Type B pancreatic cell (in vitro differentiated cells): ENCODE measurements around the gene FGB. TPM values are rescaled to one million over a fixed set of nuclear protein-coding genes. Genes with fewer than 3 reads are reported as not detected.

Experiments used
- DNase-seq: peaks from one replicate; pipeline ENCODE4 v3.0.0; 2021; ENCODE audit warnings: mixed read lengths; ENCODE audit not compliant: unreplicated experiment; ENCODE audit errors: extremely low spot score
- H3K27ac Mint-ChIP-seq: 2 replicates; pipeline ENCODE4 v1.8.0; 2021; ENCODE audit warnings: mild to moderate bottlenecking, mixed read lengths
- H3K27me3 Mint-ChIP-seq: 2 replicates; pipeline ENCODE4 v1.8.0; 2021; ENCODE audit warnings: mixed read lengths
- H3K36me3 Mint-ChIP-seq: 2 replicates; pipeline ENCODE4 v1.8.0; 2021; ENCODE audit warnings: mixed read lengths
- H3K4me1 Mint-ChIP-seq: one replicate; pipeline ENCODE4 v1.8.0; 2021; ENCODE audit warnings: mixed read lengths; ENCODE audit not compliant: unreplicated experiment
- H3K4me3 Mint-ChIP-seq: 2 replicates; pipeline ENCODE4 v1.8.0; 2021; ENCODE audit warnings: mild to moderate bottlenecking, mixed read lengths
- H3K9me3 Mint-ChIP-seq: 2 replicates; pipeline ENCODE4 v1.8.0; 2021; ENCODE audit warnings: mixed read lengths
- total RNA-seq: library from RNA; stranded (reverse); gene quantifications from 2 replicates; pipeline ENCODE4 v1.2.1, GENCODE V29; 2021; ENCODE audit warnings: low replicate concordance
- TF ChIP-seq, protein P1 (sequence below): fragments of 200-600 bp; sonication (generic); conservative IDR thresholded peaks from 2 replicates; pipeline ENCODE4 v1.5.0; 2021; ENCODE audit warnings: antibody characterized with exemption, mild to moderate bottlenecking

Gene FGB
- total RNA-seq, 1 donor from 2014 or later = 32.8 TPM

DNA sequence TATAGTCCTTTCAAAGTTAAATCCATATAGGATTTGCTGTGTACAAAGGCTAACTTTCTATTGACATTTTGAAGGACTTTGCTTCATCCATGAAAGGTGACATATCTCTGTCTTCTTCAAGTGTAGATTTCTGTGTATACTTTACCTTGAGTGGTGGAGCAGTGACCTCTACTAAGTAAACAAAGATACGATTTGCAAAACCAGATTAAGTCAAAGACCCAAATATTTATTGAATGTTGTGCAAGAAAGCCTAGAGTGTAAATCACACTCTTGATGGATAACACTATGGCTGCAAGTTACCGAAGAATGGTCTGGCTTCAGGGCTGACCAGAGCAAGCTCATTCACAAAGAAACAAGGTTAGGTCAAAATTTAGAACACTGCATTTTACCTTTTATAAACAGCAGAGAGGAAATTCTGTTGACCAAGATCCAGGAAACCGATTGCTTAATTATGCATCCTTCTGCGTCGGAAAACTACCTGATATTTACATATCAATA lies 55.1 kb downstream of the FGB start:
- DNase-seq = no peak
- H3K27me3 Mint-ChIP-seq = peaks cover 5% of the 10 kb centered on the region
- peaks cover 6% of the 10 kb centered on the region for H3K4me1 Mint-ChIP-seq
- TF ChIP-seq, protein P1, sequence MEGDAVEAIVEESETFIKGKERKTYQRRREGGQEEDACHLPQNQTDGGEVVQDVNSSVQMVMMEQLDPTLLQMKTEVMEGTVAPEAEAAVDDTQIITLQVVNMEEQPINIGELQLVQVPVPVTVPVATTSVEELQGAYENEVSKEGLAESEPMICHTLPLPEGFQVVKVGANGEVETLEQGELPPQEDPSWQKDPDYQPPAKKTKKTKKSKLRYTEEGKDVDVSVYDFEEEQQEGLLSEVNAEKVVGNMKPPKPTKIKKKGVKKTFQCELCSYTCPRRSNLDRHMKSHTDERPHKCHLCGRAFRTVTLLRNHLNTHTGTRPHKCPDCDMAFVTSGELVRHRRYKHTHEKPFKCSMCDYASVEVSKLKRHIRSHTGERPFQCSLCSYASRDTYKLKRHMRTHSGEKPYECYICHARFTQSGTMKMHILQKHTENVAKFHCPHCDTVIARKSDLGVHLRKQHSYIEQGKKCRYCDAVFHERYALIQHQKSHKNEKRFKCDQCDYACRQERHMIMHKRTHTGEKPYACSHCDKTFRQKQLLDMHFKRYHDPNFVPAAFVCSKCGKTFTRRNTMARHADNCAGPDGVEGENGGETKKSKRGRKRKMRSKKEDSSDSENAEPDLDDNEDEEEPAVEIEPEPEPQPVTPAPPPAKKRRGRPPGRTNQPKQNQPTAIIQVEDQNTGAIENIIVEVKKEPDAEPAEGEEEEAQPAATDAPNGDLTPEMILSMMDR = no peak
- H3K4me3 Mint-ChIP-seq = no peak overlapping the region
- H3K36me3 Mint-ChIP-seq = no peaks in the 10 kb centered on the region
- H3K9me3 Mint-ChIP-seq = no peaks in the 10 kb centered on the region
- H3K27ac Mint-ChIP-seq = no peak overlapping the region

DNA sequence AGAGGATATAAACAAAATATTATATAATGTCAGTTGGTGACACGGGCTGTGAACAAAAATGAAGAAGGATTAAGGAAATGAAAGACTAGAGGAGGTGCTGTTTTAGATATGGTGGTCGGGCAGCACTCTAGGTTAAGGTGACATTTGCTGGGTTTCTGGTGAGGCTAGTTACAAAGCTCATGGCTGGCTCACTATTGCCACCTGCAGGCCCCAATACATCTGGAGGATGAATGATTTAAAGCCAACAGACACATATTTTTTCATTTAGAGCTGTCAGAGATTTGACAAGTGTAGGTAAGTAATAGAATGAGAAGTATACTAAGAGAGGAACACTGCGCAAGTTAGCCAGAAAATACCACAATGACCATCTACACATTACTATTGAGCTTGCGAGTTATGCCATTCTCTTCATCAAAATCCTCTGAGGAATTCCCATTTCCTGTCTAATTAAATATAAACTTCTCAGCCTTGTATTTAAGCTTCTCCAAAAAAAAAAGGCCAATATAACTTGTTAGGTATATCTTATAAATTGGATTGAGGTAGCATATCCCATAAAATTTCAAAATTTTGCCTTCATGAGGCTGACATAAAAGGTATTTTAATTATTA lies 56.0 kb downstream of the FGB start:
- no peaks in the 10 kb centered on the region for H3K9me3 Mint-ChIP-seq
- TF ChIP-seq, protein P1 = peak; percentile 82

DNA sequence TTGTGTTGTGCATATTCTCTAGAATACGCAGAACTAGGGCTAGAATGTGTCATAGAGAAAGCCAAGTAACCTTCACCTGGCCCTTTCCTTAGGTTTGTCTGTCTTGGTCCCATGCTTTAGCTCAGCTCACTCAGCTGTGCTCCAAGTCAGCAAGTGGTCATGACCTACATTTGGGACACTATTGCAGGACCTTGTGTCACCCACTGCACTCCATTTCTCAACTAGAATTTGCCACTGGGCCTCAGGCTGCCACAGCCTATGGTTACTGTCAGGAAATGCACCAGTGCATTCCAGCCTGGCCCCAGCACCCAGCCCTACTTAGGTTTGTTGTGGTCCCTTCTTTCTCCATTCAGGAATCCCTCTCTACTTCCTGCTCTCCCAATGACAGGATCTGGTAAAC lies 57.3 kb downstream of the FGB start:
- H3K36me3 Mint-ChIP-seq = no peaks in the 10 kb centered on the region
- H3K27ac Mint-ChIP-seq = no peak overlapping the region
- H3K4me3 Mint-ChIP-seq = no peak overlapping the region
- TF ChIP-seq, protein P1 = no peak
- no peak for DNase-seq
- peaks cover 17% of the 10 kb centered on the region for H3K27me3 Mint-ChIP-seq
- H3K4me1 Mint-ChIP-seq = peaks cover 6% of the 10 kb centered on the region
- no peaks in the 10 kb centered on the region for H3K9me3 Mint-ChIP-seq

More for the DNA sequence above, 56.0 kb downstream of the FGB start:
- DNase-seq = no peak
- no peaks in the 10 kb centered on the region for H3K36me3 Mint-ChIP-seq
- H3K4me1 Mint-ChIP-seq = peaks cover 6% of the 10 kb centered on the region
- H3K4me3 Mint-ChIP-seq = no peak overlapping the region
- H3K27me3 Mint-ChIP-seq = peaks cover 7% of the 10 kb centered on the region
- no peak overlapping the region for H3K27ac Mint-ChIP-seq

Other genes with a start within 250 kb of the FGB start
- 0.76 and 1.8 TPM in 2 replicates for gene DCHS2, start 71.2 kb upstream of the FGB start, total RNA-seq
- gene PLRG1, start 12.6 kb upstream of the FGB start, total RNA-seq = 92.9 and 95.7 TPM in 2 replicates
- gene FGA, start 27.7 kb downstream of the FGB start, total RNA-seq = 13.4 and 41.0 TPM in 2 replicates
- 9.8 and 127 TPM in 2 replicates for gene FGG, start 49.6 kb downstream of the FGB start, total RNA-seq
- 7.2 and 7.4 TPM in 2 replicates for gene LRAT, start 181.0 kb downstream of the FGB start, total RNA-seq
- gene RBM46, start 218.3 kb downstream of the FGB start, total RNA-seq = 0.24 and 0.57 TPM in 2 replicates